Osteocyte (in vitro differentiated cells): ENCODE data around the gene AK8. TPM values are rescaled to one million over a fixed set of nuclear protein-coding genes. Genes with fewer than 3 reads are reported as not detected.

ENCODE experiments used
- DNase-seq: peaks from one replicate; pipeline ENCODE4 v3.0.0; 2021; ENCODE audit warnings: mixed read lengths; ENCODE audit not compliant: unreplicated experiment; ENCODE audit errors: extremely low spot score
- H3K27ac Mint-ChIP-seq: one replicate; pipeline ENCODE4 v1.8.0; 2021; ENCODE audit warnings: mild to moderate bottlenecking, mixed read lengths; ENCODE audit not compliant: unreplicated experiment
- H3K27me3 Mint-ChIP-seq: one replicate; pipeline ENCODE4 v1.8.0; 2021; ENCODE audit warnings: mixed read lengths; ENCODE audit not compliant: unreplicated experiment
- H3K36me3 Mint-ChIP-seq: one replicate; pipeline ENCODE4 v1.8.0; 2021; ENCODE audit warnings: mixed read lengths; ENCODE audit not compliant: unreplicated experiment
- H3K4me1 Mint-ChIP-seq: one replicate; pipeline ENCODE4 v1.8.0; 2021; ENCODE audit warnings: mixed read lengths; ENCODE audit not compliant: unreplicated experiment
- H3K4me3 Mint-ChIP-seq: one replicate; pipeline ENCODE4 v1.8.0; 2021; ENCODE audit warnings: mild to moderate bottlenecking, moderate library complexity, mixed read lengths; ENCODE audit not compliant: unreplicated experiment
- H3K9me3 Mint-ChIP-seq: one replicate; pipeline ENCODE4 v1.8.0; 2021; ENCODE audit warnings: mixed read lengths; ENCODE audit not compliant: unreplicated experiment
- CTCF ChIP-seq: fragments of 200-600 bp; sonication (generic); IDR thresholded peaks from 2 replicates; pipeline ENCODE4 v1.5.0; 2021; ENCODE audit warnings: antibody characterized with exemption, mild to moderate bottlenecking, moderate library complexity
- total RNA-seq: library from RNA; stranded (reverse); gene quantifications from 2 replicates; pipeline ENCODE4 v1.2.1, GENCODE V29; 2021

The AK8 gene
- total RNA-seq, 1 donor from 2014 or later, result 0.91 TPM

GRCh38 chr9:132887181-132888120 lies 9.4 kb upstream of the AK8 start:
- H3K4me3 Mint-ChIP-seq, result no peak overlapping the region
- no peaks in the 10 kb centered on the region for H3K4me1 Mint-ChIP-seq
- TF ChIP-seq CTCF, result no peak
- peaks cover 9% of the 10 kb centered on the region for H3K36me3 Mint-ChIP-seq
- H3K9me3 Mint-ChIP-seq, result no peaks in the 10 kb centered on the region
- no peak for DNase-seq
- H3K27ac Mint-ChIP-seq, result no peak overlapping the region
- H3K27me3 Mint-ChIP-seq, result no peaks in the 10 kb centered on the region

GRCh38 chr9:132886334-132886725 lies 8.2 kb upstream of the AK8 start:
- Mint-ChIP-seq H3K4me1 (no peaks in the 10 kb centered on the region), H3K36me3 (peaks cover 3% of the 10 kb centered on the region), H3K4me3 (no peak overlapping the region), H3K27ac (no peak overlapping the region), H3K9me3 (no peaks in the 10 kb centered on the region), H3K27me3 (no peaks in the 10 kb centered on the region)
- DNase-seq, result no peak
- no peak for TF ChIP-seq CTCF

- H3K27ac Mint-ChIP-seq, result no peak overlapping the region
- H3K36me3 Mint-ChIP-seq, result peaks cover 3% of the 10 kb centered on the region
- no peaks in the 10 kb centered on the region for H3K9me3 Mint-ChIP-seq
- no peak for TF ChIP-seq CTCF
- H3K27me3 Mint-ChIP-seq, result no peaks in the 10 kb centered on the region
- H3K4me3 Mint-ChIP-seq, result no peak overlapping the region
- H3K4me1 Mint-ChIP-seq, result no peaks in the 10 kb centered on the region
- no peak for DNase-seq
Observed at GRCh38 chr9:132885720-132886333, 7.7 kb upstream of the AK8 start.

GRCh38 chr9:132883349-132884294 lies 5.5 kb upstream of the AK8 start:
- Mint-ChIP-seq H3K4me3 (no peak overlapping the region), H3K27ac (no peak overlapping the region), H3K9me3 (no peaks in the 10 kb centered on the region), H3K27me3 (no peaks in the 10 kb centered on the region), H3K36me3 (peaks cover 3% of the 10 kb centered on the region), H3K4me1 (peaks cover 5% of the 10 kb centered on the region)
- no peak for DNase-seq
- TF ChIP-seq CTCF, result no peak
